ENCODE results near the gene DLGAP1.
A peak's percentile ranks its signal among the peaks of the same experiment; 100 is the strongest.

DLGAP1 gene

DNA sequence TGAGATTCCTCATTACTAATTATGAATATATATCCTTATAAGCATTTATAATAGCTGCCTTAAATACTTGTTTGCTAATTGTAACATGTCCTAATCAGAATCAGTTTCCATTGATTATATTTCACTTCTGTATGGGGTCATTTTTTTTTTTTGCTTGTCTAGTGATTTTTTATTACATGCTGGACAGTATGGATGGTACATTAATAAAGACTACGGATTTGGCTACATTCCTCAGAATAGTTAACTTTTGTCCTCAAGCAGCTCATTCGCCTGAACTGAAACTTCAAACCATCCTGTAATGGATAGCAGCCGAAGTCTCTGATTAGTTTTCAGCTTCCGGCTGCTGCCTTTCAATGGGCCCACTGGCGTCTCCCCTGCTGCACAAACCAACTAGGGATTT lies 993.4 kb downstream of the DLGAP1 start:
- DNase-seq (ENCODE audit: low spot score): no peak

- DNase-seq (ENCODE audit: low spot score): no peak
These were observed 994.2 kb downstream of the DLGAP1 start for GRCh38 chr18:3460823-3461398.

DNA sequence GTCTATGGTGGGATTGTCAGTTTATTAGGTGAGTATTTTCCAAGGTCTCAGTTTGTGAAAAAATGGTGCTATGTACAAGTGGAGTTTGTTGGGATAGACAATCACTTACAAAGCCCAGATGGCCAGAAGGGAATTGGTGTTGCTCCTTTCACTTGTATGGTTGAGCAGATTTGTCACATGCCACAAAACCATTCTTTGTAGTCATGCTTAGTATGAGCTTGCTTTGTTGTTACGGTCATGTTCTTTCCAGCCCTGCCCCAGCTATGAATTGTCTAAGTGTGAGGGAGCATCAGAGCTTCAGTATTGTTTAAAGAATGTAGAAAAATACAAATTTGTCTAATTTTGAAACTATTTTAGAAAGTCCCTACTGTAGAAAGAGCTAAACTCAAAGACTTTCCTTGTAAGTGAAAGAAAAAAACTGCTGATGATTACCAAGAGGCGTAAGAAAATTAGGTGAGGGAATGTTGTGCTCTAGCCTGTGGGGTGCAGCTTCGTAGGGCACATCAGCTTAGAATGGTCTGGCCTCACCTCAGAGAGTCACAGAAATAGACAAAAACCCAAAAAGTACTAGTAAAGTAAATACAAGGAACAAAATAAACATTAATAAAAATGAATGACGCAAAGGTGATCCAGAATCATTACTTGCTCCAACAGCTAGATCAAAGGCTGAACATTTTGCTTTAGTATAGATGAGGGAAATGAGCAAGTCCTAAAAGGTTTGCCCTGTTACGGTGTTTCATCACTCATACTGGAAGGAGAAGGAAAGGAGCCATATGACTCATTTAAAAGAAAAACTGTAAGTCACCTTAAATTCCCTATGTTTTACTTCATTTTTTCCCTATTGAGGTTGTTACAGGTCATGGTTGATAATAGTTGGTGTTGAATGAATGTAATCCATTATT lies 995.9 kb downstream of the DLGAP1 start:
- DNase-seq (ENCODE audit: low spot score): no peak

DNA sequence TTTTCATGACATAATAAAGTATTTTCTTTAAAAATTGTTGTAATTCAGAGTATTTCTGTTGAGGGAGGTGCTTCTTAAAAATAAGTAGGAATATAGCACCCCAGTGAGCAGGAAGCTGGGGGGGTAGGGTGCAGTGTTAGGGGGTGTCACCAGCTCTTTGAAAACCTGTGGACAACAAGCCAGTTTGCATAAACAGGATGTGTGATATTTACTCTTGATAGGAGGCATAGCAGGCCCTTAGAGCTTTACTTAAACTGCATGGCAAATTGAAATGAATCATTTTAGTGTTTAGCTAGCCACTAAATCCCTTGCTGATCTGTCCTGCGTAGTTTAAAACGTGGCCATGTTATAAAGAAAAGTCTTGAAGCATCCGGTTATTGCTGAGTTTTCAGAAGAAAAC lies 996.7 kb downstream of the DLGAP1 start:
- no peak for DNase-seq (ENCODE audit: low spot score)

DNA sequence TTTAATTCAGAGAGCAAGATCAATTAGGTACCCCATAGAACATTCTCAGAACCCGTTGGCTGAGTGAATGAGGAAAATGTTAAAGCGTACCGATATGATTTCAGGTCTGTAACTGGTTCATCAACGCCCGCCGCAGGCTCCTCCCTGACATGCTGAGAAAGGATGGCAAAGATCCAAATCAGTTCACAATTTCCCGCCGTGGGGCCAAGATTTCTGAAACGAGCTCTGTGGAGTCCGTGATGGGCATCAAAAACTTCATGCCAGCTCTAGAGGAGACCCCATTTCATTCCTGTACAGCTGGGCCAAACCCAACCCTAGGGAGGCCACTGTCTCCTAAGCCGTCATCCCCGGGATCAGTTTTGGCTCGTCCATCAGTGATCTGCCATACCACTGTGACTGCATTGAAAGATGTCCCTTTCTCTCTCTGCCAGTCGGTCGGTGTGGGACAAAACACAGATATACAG lies 997.8 kb downstream of the DLGAP1 start:
- no peak for DNase-seq (ENCODE audit: low spot score)

GRCh38 chr18:3456686-3457069 lies 998.4 kb downstream of the DLGAP1 start:
- DNase-seq (ENCODE audit: low spot score): no peak

DNA sequence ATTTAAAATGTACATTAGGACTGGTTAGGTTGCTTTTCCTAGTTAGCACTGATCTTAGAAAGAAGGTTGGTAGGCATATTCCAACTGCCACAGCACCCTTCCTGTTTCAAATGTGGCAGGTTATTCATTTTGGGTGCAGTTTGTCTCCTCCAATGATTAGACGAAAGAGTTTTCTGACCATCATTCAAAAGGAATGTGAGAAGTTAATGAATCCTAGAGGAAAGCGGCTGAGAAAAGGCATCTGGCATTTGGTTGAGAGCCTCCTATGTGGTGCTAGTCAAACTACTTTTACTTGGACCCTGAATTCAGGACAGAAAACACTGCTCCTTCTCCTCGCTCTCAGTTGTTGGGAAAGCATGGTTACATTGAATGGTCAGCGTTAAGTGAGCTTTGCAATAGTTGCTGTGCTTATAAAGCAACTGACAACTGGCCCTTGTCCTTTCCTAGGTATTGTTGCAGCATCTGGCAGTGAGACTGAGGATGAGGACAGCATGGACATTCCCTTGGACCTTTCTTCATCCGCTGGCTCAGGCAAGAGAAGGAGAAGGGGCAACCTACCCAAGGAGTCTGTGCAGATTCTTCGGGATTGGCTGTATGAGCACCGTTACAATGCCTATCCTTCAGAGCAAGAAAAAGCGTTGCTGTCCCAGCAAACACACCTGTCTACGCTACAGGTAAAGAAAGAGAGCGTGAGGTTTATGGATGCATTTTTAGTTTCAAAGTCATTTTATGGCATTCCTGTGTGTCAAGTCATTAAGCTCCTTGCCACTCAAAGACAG lies 999.0 kb downstream of the DLGAP1 start:
- no peak for DNase-seq (ENCODE audit: low spot score)

GRCh38 chr18:3455090-3455635 lies 999.9 kb downstream of the DLGAP1 start:
- DNase-seq (ENCODE audit: low spot score): no peak

- DNase-seq (ENCODE audit: low spot score): peak; percentile 59
These were observed 1000.6 kb downstream of the DLGAP1 start for GRCh38 chr18:3454365-3455089.

- DNase-seq (ENCODE audit: low spot score): no peak
These were observed 1001.4 kb downstream of the DLGAP1 start for GRCh38 chr18:3453540-3454364.

- no peak for DNase-seq (ENCODE audit: low spot score)
These were observed 1002.2 kb downstream of the DLGAP1 start for GRCh38 chr18:3452750-3453539.

DNA sequence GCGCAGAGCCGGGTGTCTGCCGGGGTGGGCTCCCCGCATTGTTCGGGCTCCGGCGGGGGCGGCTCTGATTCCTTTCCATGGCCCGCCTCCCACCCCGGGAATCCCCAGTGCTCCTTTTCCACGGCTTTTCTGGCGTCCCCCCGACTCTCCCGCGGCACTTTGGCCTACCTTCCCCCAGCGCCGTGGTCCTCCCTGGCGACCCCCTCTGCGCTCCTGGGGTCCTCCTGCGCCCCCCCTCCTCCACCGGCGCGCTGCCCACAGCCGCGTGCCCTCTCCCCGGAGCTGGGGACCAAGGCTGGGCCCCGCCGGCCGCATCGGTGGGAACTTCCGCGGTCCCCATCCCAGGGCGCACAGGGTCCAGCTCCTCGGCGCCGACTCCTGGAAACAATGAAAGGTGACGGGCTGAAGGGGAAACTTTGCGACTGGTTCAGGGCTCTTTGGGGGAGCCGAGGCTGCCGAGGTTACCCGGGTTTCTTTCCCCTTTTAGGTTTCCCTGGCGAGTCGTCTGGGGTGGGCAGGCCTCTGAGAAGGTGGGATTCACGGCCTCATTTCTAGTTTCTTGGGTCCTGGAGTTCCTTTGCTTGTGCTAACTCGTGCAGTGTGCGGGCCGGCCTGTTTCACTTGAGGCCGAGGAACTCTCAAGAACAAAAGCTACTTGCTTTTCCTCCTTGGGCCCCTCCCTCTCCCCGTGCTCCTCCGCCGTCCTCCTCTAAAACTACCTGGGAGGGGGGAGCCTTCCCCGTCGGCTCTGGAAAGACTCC lies 1002.9 kb downstream of the DLGAP1 start:
- DNase-seq (ENCODE audit: low spot score): peak; percentile 69

DNA sequence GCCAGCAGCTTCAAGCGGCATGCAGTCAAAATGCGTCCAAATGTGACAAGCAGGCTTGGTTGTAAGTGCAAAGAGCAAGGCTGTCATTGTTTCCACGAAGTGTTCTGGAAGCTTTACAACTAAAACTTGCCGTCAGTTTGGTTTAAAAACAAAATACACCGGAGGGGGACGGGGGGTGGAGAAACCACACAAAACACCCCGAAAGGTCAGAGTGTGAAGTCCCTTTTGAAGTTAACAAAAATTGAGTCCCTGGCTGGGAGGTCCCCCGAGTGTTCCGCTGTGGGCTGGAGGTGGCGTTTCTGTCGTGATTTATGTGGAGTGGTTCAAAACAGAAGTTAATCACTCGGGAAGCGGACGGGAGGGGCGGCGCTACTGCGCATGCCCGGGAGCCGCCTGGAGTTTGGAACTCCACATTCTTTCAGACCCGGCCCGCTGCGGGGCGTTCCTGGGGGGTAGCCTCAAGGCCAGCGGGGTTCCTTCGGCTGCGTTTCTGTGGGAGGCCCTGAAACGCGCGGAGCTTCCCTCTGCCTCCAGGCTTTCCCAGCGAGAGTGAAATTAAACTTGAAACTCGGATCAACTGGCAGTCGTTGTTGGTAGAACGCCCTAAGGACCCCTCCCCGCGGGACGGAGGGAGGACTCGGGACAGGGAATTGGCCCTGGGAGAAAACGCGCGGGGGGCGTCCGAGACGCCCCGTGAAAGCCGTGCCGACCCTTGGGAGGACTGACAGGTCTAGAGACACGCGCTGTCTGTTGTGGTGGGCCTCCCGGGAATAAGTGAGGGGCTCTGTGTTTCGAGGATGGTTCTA lies 1003.7 kb downstream of the DLGAP1 start:
- DNase-seq (ENCODE audit: low spot score): peak; percentile 88

DNA sequence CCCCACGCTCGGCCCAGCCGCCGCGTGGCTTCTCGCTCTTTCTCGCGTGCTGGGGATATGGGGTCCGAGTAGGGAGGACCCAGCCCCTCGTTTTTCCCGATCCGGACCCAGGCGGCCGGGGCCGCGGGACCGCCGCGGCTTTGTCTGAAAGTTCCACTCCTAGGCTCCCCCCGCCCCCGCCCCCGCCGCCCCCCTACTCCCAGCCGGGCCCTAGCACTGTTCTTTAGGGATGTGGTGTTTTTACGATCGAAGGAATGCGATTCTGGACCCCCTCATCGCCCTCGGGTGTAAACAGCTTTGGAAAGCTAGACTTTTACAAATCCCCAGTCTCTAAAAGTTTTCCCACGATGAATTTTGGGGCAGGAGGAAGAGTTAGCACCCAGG lies 1004.3 kb downstream of the DLGAP1 start:
- no peak for DNase-seq (ENCODE audit: low spot score)

- DNase-seq (ENCODE audit: low spot score): peak; percentile 84
These were observed 1004.9 kb downstream of the DLGAP1 start, which contains the start of gene TGIF1 for GRCh38 chr18:3450012-3450798. Gene TGIF1, plus strand, starts transcription at chr18:3450172. Its CDS starts 318 bp downstream, at chr18:3450490.

- DNase-seq (ENCODE audit: low spot score): peak; percentile 71
These were observed 1005.5 kb downstream of the DLGAP1 start for GRCh38 chr18:3449512-3450011.

DNA sequence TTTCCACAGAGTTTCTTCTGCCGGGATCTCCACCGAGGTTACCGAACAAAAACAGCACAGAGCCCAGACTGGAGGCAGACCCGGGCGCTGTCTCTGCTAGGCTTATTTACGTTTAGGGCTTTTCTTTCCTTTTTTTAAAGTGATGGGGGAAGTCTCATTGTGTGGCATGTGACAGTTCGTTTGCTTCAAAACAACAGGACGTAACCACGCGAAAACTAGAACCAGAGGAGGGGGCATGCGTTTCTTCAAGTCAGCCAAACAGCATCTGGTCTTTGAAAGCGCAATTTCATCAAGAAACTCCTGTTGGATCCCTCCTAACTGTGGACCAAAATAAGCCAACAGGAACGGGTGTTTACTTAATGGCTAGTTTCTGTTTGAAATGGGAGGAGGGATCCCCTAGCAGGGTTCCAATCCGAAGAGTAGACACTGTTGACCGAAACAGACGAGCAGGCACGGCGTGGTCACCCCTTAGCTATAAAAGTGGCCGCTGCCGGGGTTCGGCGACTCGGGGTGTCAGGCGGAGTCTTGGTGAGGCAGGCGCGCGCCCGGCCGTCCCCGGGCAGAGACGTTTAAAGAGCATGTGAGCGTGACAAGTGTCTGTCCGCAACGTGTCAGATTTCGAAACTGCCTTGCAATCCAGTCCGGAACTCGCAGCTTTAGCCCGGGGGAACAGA lies 1006.1 kb downstream of the DLGAP1 start:
- DNase-seq (ENCODE audit: low spot score): peak; percentile 68
